Measurements from ENCODE around the gene CA7.
"Not testable (repeated sequence)": the region's sequence is repeated elsewhere in the genome, so short reads cannot be mapped to it uniquely, and the experiment has no call there.

CA7 gene

GRCh38 chr16:66846266-66846665 lies 2.1 kb downstream of the CA7 start:
- no peak for FAIRE-seq

DNA sequence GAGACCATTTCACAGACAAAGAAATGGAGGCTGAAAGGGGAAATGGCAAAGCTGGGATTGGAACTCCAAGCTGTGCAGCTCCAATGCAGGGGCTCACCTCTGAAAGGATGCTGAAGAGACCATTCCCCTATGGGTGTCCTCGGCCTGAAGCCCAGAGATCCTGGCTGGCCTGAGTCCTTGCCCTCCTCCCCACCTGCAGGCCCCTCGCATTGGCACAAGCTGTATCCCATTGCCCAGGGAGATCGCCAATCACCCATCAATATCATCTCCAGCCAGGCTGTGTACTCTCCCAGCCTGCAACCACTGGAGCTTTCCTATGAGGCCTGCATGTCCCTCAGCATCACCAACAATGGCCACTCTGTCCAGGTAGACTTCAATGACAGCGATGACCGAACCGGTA lies 2.6 kb downstream of the CA7 start:
- DNase-seq (ENCODE audit: insufficient read length, low spot score) (no peak), FAIRE-seq (no peak)

More at GRCh38 chr16:66846266-66846665, 2.1 kb downstream of the CA7 start:
- no peak for DNase-seq (ENCODE audit: insufficient read length, low spot score)

GRCh38 chr16:66847533-66848067 lies 3.4 kb downstream of the CA7 start:
- FAIRE-seq (no peak), DNase-seq (ENCODE audit: insufficient read length, low spot score) (no peak)

- FAIRE-seq: no peak
- no peak for DNase-seq (ENCODE audit: insufficient read length, low spot score)
Observed at GRCh38 chr16:66848172-66848571, 4.0 kb downstream of the CA7 start.

- no peak for DNase-seq (ENCODE audit: insufficient read length, low spot score)
- FAIRE-seq: no peak
Observed at GRCh38 chr16:66849021-66849420, 4.8 kb downstream of the CA7 start.

GRCh38 chr16:66849549-66849948 lies 5.3 kb downstream of the CA7 start:
- no peak for FAIRE-seq
- DNase-seq (ENCODE audit: insufficient read length, low spot score): no peak

DNA sequence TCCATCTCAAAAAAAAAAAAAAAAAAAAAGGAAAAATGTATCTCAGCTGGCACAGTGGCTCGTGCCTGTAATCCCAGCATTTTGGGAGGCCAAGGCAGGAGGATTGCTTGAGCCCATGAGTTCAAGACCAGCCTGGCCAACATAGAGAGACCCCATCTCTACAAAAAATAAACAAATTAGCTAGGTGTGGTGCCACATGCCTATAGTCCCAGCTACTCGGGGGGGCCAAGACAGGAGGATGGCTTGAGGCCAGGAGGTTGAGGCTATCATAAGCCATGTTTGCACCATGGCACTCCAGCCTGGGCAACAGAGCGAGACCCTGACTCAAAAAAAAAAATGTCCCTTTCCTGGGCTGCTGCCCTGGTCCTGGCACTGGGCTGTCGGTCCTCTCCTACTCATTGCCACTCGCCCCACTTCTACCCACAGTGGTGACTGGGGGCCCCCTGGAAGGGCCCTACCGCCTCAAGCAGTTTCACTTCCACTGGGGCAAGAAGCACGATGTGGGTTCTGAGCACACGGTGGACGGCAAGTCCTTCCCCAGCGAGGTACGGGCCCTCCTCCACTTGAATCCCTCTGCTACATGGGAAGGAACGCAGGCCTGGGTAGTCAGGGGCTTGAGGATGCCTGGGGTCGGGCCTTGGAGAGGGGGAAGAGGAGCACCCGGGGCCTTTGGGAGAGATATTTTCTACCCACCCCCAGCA lies 6.1 kb downstream of the CA7 start:
- FAIRE-seq: no peak
- no peak for DNase-seq (ENCODE audit: insufficient read length, low spot score)

DNA sequence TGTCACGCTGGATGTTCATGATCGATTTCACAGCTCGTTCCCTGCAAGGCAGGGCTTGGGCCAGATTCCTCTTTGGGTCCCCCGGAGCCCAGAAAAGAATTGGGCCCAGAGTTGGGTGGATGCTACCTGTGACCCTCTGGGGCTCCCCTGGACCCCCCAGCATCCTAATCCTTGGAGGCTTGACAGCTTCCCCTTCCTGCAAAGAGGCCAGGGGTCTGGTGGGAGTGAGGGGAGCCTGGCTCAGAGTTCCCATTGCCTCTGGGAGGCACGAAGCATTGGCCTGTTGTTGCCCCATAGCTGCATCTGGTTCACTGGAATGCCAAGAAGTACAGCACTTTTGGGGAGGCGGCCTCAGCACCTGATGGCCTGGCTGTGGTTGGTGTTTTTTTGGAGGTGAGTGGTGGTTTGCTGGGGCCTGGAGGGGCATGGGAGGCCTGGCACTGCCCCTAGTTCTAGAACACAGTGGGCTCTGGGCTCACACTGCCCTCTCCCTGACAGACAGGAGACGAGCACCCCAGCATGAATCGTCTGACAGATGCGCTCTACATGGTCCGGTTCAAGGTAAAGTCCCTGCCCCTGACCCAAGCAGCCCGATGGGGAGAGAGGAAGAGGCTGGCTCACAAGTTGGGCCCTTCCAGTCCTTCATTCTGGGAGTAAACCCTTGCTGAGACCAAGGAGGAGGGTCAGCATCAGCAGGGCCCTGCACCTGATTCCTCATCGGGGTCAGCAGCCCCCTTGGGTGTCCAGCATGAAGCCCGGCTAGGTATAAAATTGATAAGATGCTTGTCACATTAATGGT lies 7.2 kb downstream of the CA7 start:
- no peak for DNase-seq (ENCODE audit: insufficient read length, low spot score)
- no peak for FAIRE-seq

GRCh38 chr16:66853261-66854139 lies 9.3 kb downstream of the CA7 start:
- no peak for FAIRE-seq
- DNase-seq (ENCODE audit: insufficient read length, low spot score): no peak

GRCh38 chr16:66856184-66856730 lies 12.0 kb downstream of the CA7 start:
- DNase-seq (ENCODE audit: insufficient read length, low spot score) (no peak), FAIRE-seq (no peak)

GRCh38 chr16:66856801-66857200 lies 12.6 kb downstream of the CA7 start:
- DNase-seq (ENCODE audit: insufficient read length, low spot score) (no peak), FAIRE-seq (no peak)

- no peak for FAIRE-seq
- no peak for DNase-seq (ENCODE audit: insufficient read length, low spot score)
Observed at GRCh38 chr16:66857437-66857836, 13.2 kb downstream of the CA7 start.

GRCh38 chr16:66858740-66859396 lies 14.7 kb downstream of the CA7 start:
- DNase-seq (ENCODE audit: insufficient read length, low spot score) (no peak), FAIRE-seq (no peak)

DNA sequence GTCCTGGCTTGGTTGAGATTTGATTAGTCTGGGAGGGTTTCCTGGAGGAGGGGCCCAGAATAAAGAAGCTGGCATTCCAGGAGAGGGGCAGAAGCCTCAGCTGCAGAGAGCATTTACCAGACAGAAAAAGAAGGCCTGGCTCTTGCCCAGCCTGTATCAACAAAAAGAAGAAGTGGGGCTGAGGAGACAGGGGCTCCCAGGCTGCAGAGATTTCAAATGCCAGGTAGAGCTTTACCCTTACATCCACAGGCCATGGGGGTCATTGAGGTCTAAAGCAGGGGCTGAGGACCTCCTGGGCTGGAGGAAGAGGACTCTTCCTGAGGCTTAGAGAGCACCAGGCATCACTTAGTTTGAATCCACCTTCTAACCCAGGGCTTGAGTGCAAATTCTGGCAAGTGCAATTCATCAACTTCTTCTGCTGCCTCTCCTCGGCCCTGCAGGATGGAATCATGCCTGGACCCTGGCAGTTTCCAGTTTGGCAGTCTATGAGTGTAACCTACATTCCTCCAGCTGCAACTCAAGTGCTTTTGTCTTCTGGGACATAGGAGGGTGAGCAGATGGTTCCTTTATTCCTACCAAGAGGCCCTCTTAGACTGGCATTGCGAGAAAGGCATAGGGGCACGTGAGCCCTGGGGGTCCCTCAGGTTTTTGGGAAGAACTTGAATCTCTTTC lies 15.3 kb downstream of the CA7 start:
- no peak for FAIRE-seq

GRCh38 chr16:66862023-66862520 lies 17.9 kb downstream of the CA7 start:
- FAIRE-seq (no peak), DNase-seq (ENCODE audit: insufficient read length, low spot score) (no peak)

More for the DNA sequence above, 15.3 kb downstream of the CA7 start:
- DNase-seq (ENCODE audit: insufficient read length, low spot score): no peak

DNA sequence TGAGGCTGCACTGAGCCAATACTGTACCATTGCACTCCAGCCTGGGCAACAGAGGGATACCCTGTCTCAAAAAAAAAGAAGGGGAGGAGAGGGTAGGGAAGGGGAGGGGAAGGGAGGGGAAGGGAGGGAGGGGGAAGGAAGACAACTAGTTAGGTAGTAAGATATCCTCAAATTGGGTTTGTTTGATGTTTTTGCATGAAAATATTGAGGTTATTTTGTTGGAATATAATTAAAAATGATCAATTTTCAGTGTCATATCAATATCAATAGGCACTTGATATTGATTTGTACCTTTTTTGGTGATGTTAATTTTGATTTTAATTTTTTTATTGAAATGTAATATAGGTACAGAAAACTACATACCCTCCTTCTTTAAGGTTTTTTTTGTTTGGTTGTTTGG lies 19.5 kb downstream of the CA7 start:
- DNase-seq (ENCODE audit: insufficient read length, low spot score) (no peak), FAIRE-seq (no peak)

- FAIRE-seq: no peak
Observed at GRCh38 chr16:66869424-66869823, 25.2 kb downstream of the CA7 start.

GRCh38 chr16:66871363-66871762 lies 27.1 kb downstream of the CA7 start:
- DNase-seq (ENCODE audit: insufficient read length, low spot score); FAIRE-seq: not testable (repeated sequence)

More at GRCh38 chr16:66869424-66869823, 25.2 kb downstream of the CA7 start:
- DNase-seq (ENCODE audit: insufficient read length, low spot score): no peak

DNA sequence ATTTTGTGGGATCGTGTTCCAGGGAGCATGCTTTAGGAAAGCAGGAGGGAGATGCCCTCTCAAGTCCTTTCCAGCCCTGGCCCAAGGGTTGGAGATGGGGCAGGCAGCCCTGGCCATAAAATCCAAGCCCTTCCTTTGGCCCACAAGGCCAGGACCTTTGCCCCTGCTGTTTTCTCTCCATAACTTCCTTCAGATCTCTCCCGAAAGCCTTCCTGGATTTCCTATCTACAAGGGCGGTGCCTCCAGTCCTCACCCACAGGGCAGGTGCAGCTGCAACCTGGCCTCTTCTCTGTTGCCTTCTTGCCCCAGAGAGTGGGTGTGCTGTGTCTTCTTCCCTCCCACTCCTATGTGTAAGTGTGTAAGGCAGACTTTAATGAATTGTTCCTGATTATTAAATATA lies 27.6 kb downstream of the CA7 start:
- FAIRE-seq (no peak), DNase-seq (ENCODE audit: insufficient read length, low spot score) (no peak)

All from GM19239 (cell line).